Small intestine (tissue), 7 donors: ENCODE results near the gene SLIT3. TPM values are rescaled to one million over a fixed set of nuclear protein-coding genes. Genes with fewer than 3 reads are reported as not detected.

ENCODE experiments used
- DNase-seq, 2 donors: peaks; one replicate each; pipeline versions ENCODE4 v3.0.0 to v3.0.0-alpha.2; 2013
- FAIRE-seq: peaks from 2 replicates; lab custom pipeline; 2012; peaks lifted over from hg19 to GRCh38; lab: Jason Lieb, UNC
- H3K27ac ChIP-seq, 3 donors: one replicate each; pipeline ENCODE4 v1.5.1; 2013; ENCODE audit warnings: low read length in 2 of 3, mild to moderate bottlenecking in 2 of 3, control low read depth in 1 of 3, inconsistent platforms in 1 of 3, low read depth in 1 of 3, moderate library complexity in 1 of 3
- H3K27me3 ChIP-seq, 3 donors: one replicate each; pipeline ENCODE4 v1.6.1; 2013; ENCODE audit warnings: low read length in 3 of 3, inconsistent platforms in 1 of 3; ENCODE audit not compliant: control insufficient read depth in 3 of 3, insufficient read depth in 3 of 3
- H3K36me3 ChIP-seq, 3 donors: one replicate each; pipeline ENCODE4 v1.6.1; 2013; ENCODE audit warnings: low read length in 3 of 3, inconsistent platforms in 1 of 3, low read depth in 1 of 3, mild to moderate bottlenecking in 1 of 3, moderate library complexity in 1 of 3; ENCODE audit not compliant: control insufficient read depth in 3 of 3, insufficient read depth in 2 of 3
- H3K4me1 ChIP-seq, 3 donors: one replicate each; pipeline ENCODE4 v1.6.1; 2013; ENCODE audit warnings: low read length in 2 of 3, inconsistent platforms in 1 of 3, low read depth in 1 of 3, mild to moderate bottlenecking in 1 of 3, moderate library complexity in 1 of 3; ENCODE audit not compliant: control insufficient read depth in 3 of 3, insufficient read depth in 2 of 3
- H3K4me3 ChIP-seq, 3 donors: one replicate each; pipeline ENCODE4 v1.5.1; 2013; ENCODE audit warnings: low read length in 3 of 3, control low read depth in 1 of 3, inconsistent platforms in 1 of 3, low read depth in 1 of 3, mild to moderate bottlenecking in 1 of 3, moderate library complexity in 1 of 3
- H3K9me3 ChIP-seq, 2 donors: one replicate each; pipeline ENCODE4 v1.6.1; 2013; ENCODE audit warnings: low read depth in 1 of 2, low read length in 1 of 2; ENCODE audit not compliant: control insufficient read depth in 2 of 2, insufficient read depth in 1 of 2
- WGBS, 3 donors: extraction: QIAGEN DNeasy Blood & Tissue Kit; methylation state at CpG; one replicate each; pipeline ENCODE4 v1.1.7; 2013; 5-methylcytosine and 5-hydroxymethylcytosine counted together
- polyA plus RNA-seq, 4 donors: library from polyadenylated mRNA; stranded (reverse) in 3 of 4; unstranded in 1 of 4; fragments of 200-250 nt in 3 of 4; fragments of 120-200 nt in 1 of 4; gene quantifications; one replicate each; pipeline versions ENCODE4 v1.2.1 to v1.2.3, GENCODE V29; 2013
- donor health status: healthy with polysubstance abuse.
- donor health status: control.
- donor health status: control.
- donor health status: Bipolar disorder and iron deficiency.
- donor health status: healthy.

Gene SLIT3
- polyA plus RNA-seq, 4 donors, result 0.27 to 5.5 (median 5.3) TPM; not detected in 1

DNA sequence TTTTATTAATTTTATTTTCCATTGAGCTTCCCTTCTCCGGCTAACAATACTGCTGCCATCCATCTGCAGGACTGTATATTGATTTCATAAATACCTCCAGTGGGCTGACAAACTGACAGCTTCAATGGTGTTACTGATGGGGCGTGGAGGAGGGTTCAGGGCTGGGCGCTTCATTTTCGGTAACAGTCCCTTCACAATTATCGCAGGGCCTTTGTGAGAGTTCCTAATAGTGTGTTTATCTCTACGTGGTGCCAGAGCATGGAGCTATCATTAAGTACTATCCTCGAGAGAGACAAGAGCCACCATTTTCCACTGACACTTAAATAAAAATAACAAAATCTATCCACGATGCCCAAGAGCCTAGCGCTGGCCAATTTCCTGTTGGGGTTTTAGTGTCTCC, 414.8 kb downstream of the SLIT3 start:
- DNase-seq (no peak), FAIRE-seq (no peak)
- H3K9me3 ChIP-seq, result no peaks in the 10 kb centered on the region
- no peaks in the 10 kb centered on the region for H3K36me3 ChIP-seq
- no peak overlapping the region for H3K4me3 ChIP-seq
- no peak overlapping the region for H3K27ac ChIP-seq
- 67 to 74% (median 71%) methylated on average over 9 of the region's 9 CpGs for WGBS, 3 donors
- H3K27me3 ChIP-seq, result peaks cover 0 to 14% (median 0%) of the 10 kb centered on the region in 3 donors
- H3K4me1 ChIP-seq, result no peaks in the 10 kb centered on the region

DNA sequence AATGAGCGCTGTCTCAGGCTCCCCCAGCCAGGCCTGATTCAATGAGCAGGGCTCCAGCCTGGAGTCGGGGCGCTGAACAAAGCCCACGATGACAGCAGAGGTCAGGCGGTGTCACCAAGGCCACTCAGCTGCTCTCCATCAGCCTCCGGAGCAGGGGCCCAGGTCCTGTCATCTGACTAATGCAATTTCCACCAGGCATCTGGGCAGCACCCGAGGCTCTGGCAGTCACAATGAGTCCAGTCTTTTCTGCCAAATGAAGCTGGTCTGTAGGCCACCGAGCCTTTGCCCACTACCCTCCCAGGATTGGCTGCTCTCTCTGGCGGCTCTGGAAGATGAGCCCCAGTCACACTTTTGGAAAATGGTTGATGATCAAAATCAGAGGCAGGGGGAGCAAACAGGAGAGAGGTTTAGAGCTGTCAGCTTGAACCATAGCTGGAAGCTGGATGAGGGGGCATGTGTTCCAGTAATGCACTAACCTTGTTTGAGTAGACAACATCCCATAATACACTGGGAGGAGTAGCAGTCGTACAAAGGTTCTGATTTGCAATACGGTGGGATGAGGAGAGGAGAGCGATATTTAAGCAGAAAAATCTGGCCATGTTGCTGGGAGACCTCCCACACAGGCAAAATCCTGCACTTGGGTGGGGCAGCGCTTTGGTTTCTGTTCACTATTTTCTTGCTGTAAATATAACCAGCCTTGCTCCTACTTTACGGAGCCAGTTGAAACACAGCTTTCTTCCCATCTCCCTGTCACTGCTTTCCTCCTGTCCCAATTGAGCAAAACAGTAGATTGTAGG, 415.4 kb downstream of the SLIT3 start:
- WGBS, 3 donors, result 68 to 82% (median 80%) methylated on average over 14 of the region's 14 CpGs

DNA sequence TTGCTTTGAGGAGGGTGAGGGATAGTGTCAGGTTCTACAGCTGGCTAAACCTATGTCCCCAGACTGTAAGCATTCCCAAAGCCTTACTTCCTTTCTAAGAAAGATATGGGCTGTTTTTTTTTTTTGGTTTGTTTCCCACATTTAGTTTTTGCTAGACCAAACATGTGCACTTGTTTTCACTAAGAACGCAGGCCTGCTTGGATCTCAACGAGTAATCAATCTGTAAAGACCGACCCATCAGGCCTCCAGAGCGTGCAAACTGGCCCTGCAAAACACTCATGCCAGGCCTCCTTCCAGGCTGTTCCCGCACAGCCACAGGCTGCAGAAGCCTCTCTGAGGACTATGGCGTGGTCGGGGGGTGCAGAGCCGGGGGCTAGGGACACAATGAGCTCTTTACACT, 416.9 kb downstream of the SLIT3 start:
- H3K36me3 ChIP-seq, result no peaks in the 10 kb centered on the region
- H3K27me3 ChIP-seq, result peaks cover 0 to 14% (median 0%) of the 10 kb centered on the region in 3 donors
- H3K4me1 ChIP-seq, result peaks cover 0 to 8% (median 0%) of the 10 kb centered on the region in 3 donors
- H3K4me3 ChIP-seq, result no peak overlapping the region
- H3K9me3 ChIP-seq, result no peaks in the 10 kb centered on the region
- no peak overlapping the region for H3K27ac ChIP-seq
- 72 to 75% (median 73%) methylated on average over 8 of the region's 8 CpGs for WGBS, 3 donors
- FAIRE-seq (no peak), DNase-seq (no peak)

More for the DNA sequence above, 415.4 kb downstream of the SLIT3 start:
- no peaks in the 10 kb centered on the region for H3K36me3 ChIP-seq
- no peak overlapping the region for H3K27ac ChIP-seq
- DNase-seq (no peak), FAIRE-seq (no peak)
- H3K27me3 ChIP-seq, result peaks cover 0 to 14% (median 0%) of the 10 kb centered on the region in 3 donors
- no peaks in the 10 kb centered on the region for H3K9me3 ChIP-seq
- no peak overlapping the region for H3K4me3 ChIP-seq
- no peaks in the 10 kb centered on the region for H3K4me1 ChIP-seq

DNA sequence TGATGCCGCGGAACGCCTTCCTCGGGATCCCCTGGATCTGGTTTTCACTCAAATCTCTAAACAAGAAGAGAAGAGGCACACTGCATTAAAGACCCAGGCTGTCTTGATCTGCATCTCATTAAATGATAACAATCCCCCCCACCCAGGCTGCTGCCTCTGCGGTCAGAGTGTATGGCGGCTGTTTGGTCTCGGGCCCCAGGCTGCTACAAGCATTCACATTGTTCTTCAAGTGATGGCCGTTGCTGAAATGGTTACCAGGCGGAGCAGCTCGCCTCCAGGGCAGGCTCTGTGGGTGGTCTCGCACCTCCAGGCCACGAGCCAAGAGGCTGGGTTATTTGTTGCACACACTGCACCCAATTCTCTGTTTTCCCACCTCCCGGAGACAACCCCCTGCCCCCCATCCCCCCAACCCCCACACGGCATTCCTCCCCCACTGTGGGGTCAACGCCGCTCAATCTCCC, 417.6 kb downstream of the SLIT3 start:
- no peak overlapping the region for H3K4me3 ChIP-seq
- H3K36me3 ChIP-seq, result no peaks in the 10 kb centered on the region
- DNase-seq (no peak), FAIRE-seq (no peak)
- no peaks in the 10 kb centered on the region for H3K9me3 ChIP-seq
- H3K27me3 ChIP-seq, result peaks cover 0 to 14% (median 0%) of the 10 kb centered on the region in 3 donors
- peaks cover 0 to 8% (median 0%) of the 10 kb centered on the region in 3 donors for H3K4me1 ChIP-seq
- no peak overlapping the region for H3K27ac ChIP-seq
- WGBS, 3 donors, result 71 to 78% (median 75%) methylated on average over 16 of the region's 16 CpGs

DNA sequence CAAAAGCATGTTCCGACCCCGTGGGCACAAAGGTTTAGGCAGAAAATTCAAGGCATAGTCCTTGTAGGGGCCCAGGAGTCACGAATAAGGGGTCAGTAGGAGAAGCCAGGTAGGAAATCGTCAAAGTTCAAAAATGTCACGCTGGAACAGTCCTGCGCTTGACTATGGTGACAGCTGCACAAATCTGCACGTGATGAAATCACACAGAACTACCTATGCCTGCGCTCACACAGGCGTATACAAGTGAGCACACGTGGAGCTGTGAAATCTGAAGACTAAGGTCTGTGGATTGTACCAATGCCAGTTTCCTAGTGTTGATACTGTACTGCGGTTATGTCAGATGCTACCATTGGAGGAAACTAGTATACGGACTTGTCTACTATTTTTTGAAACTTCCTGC, 418.7 kb downstream of the SLIT3 start:
- Histone ChIP-seq H3K27me3 (peaks cover 0 to 11% (median 0%) of the 10 kb centered on the region in 3 donors), H3K36me3 (no peaks in the 10 kb centered on the region), H3K27ac (no peak overlapping the region), H3K9me3 (no peaks in the 10 kb centered on the region), H3K4me1 (peaks cover 0 to 8% (median 0%) of the 10 kb centered on the region in 3 donors), H3K4me3 (no peak overlapping the region)
- DNase-seq (no peak), FAIRE-seq (no peak)
- WGBS, 3 donors, result 72 to 86% (median 77%) methylated on average over 12 of the region's 12 CpGs

DNA sequence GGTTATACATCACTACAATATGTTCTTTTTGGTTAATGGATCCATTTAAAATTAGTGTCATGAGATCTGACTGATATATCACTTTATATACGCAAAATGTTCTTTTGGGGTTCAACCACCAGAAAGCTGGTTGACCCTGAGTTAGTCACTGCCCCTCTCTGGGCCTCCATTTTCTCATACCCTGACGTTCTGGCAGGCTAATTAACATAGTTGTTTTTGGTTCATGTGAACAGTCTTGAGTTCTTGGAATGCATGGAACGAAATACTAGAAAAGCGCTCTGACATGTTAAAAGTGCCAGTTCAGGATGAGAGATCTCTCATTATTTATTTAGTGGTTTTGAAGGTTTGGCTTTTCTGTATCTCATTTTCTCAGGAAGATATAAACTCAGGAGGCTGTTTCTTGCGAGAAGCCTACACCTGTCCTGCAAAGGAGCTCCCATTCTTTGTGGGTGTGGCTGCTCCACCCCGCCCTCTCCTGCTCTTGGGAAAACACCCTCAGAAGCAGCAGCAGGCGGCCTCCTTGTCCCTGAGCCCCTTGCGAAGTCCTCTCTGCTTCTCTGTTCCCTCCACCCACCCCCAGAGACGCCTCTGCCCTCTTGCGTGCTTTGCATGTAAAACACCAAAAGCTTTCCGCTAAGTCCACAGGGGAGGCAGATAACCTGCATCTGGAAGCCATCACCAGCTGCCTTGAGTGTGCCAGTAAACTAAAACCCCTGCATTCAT, 419.4 kb downstream of the SLIT3 start:
- Histone ChIP-seq H3K4me1 (peaks cover 0 to 8% (median 0%) of the 10 kb centered on the region in 3 donors), H3K27me3 (peaks cover 0 to 6% (median 0%) of the 10 kb centered on the region in 3 donors), H3K27ac (no peak overlapping the region), H3K36me3 (no peaks in the 10 kb centered on the region), H3K9me3 (no peaks in the 10 kb centered on the region), H3K4me3 (no peak overlapping the region)
- FAIRE-seq (no peak), DNase-seq (no peak)
- WGBS, 3 donors, result 34 to 61% (median 44%) methylated on average over 11 of the region's 11 CpGs

DNA sequence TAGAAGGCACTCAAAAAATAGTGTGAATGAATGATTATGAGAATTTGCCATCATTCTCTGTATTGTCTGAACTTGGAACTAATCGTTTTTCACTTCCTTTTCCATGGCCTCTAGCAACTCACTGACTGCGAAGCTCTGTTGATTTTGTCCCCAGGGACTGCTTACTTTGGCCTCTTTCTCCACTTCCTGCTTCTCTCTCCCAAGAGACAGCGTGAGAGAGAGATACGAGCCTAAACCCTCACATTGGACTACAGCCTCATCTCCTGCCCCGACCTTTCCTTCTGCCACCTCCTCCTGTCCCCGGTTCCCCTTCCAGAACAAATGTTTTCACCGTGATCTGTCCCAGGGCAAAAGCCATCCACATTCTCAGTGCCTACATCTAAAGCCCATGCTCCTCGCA, 421.0 kb downstream of the SLIT3 start:
- FAIRE-seq, result no peak
- peak in 1 of 2 donors; percentile 33 for DNase-seq

DNA sequence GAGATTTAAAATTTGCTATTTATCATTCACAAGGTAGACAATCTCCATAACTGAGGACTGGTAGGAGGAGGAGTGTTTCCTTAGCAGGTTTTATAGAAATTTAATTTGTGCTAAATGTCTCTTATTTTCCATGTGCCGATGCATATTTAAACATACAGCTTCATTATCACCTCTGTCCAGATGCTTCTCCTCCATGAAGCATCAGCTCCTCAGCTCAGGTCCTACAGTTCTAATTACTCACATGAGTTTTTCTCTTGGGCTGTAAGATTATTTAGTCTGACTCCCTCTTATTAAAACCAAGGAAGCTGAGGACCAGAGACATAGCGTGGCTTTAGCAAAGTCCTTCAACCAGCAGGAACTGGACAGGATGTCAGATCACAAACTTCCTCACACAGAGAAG, 421.6 kb downstream of the SLIT3 start:
- FAIRE-seq (no peak), DNase-seq (no peak)
- Histone ChIP-seq H3K36me3 (no peaks in the 10 kb centered on the region), H3K27me3 (peaks cover 0 to 5% (median 0%) of the 10 kb centered on the region in 3 donors), H3K9me3 (no peaks in the 10 kb centered on the region), H3K4me1 (peaks cover 0 to 8% (median 0%) of the 10 kb centered on the region in 3 donors), H3K4me3 (no peak overlapping the region), H3K27ac (peak overlapping the region in 1 of 3 donors; percentile 48)
- 93% methylated on average over 2 of the region's 2 CpGs for WGBS, 3 donors

More for the DNA sequence above, 421.0 kb downstream of the SLIT3 start:
- Histone ChIP-seq H3K4me3 (no peak overlapping the region), H3K36me3 (no peaks in the 10 kb centered on the region), H3K4me1 (peaks cover 0 to 8% (median 0%) of the 10 kb centered on the region in 3 donors), H3K27me3 (peaks cover 0 to 5% (median 0%) of the 10 kb centered on the region in 3 donors), H3K9me3 (no peaks in the 10 kb centered on the region), H3K27ac (peak overlapping the region in 1 of 3 donors; percentile 36)
- WGBS, 3 donors, result 38 to 44% (median 38%) methylated on average over 8 of the region's 8 CpGs
